HL-60 (cell line): ENCODE measurements around the gene CAMTA1.

Source experiments
- DNase-seq, 2 experiments: peaks; one replicate each; pipeline ENCODE4 v3.0.0-alpha.2; 2010 to 2020; ENCODE audit warnings: low read depth in 1 of 2, low spot score in 1 of 2
- H3K27ac ChIP-seq: fragments of 250-450 bp; sonication (Bioruptor Pico); replicated peaks from 2 replicates; pipeline ENCODE4 v1.5.1; 2020; ENCODE audit warnings: mild to moderate bottlenecking, moderate library complexity
- H3K27me3 ChIP-seq: fragments of 250-450 bp; sonication (Bioruptor Pico); 2 replicates; pipeline ENCODE4 v1.5.1; 2021; ENCODE audit warnings: mild to moderate bottlenecking, moderate library complexity; ENCODE audit not compliant: insufficient read depth, poor library complexity, severe bottlenecking
- H3K4me3 ChIP-seq: replicated peaks from 2 replicates; pipeline ENCODE4 v1.5.1; 2011; ENCODE audit warnings: mild to moderate bottlenecking, control low read depth, low read length; ENCODE audit not compliant: insufficient read depth
- GABPA ChIP-seq: IDR thresholded peaks from 2 replicates; pipeline ENCODE4 v1.6.1; 2012; ENCODE audit warnings: low read depth
- POLR2AphosphoS5 ChIP-seq: IDR thresholded peaks from 2 replicates; pipeline ENCODE4 v1.6.1; 2012; ENCODE audit warnings: low read depth
- SPI1 ChIP-seq: IDR thresholded peaks from 2 replicates; pipeline ENCODE4 v1.6.1; 2012; ENCODE audit warnings: low read depth, mild to moderate bottlenecking, borderline replicate concordance
- TF ChIP-seq, protein P1 (sequence below): IDR thresholded peaks from one replicate; pipeline ENCODE4 v1.5.1; 2011; ENCODE audit warnings: low read length, control low read depth, inconsistent platforms; ENCODE audit not compliant: insufficient read depth
- TF ChIP-seq, protein P2 (sequence below): IDR thresholded peaks from 2 replicates; pipeline ENCODE4 v1.6.1; 2012; ENCODE audit warnings: low read depth; ENCODE audit not compliant: insufficient replicate concordance

CAMTA1 gene

DNA sequence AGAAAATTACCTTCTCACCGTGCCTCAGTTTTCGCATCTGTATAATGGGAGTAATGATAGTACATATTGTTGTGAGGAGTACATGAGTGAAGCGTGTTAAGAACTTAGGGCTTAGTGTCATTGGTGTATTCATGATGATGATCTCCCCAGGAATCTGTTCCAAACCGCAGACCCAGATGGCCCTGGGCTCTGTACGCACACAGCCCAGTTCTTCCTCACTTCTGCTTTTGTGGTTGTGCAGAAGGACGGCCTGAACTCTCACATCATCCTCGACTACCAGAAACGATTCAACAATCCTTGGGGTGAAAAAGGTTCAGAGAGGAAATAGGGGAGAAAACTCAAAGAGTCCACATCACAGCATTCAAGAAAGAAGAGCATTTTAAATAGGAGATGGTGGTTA, 323.0 kb downstream of the CAMTA1 start:
- peak in 1 of 2 experiments; percentile 30 for DNase-seq
- Histone ChIP-seq H3K27me3 (no peaks in the 10 kb centered on the region), H3K27ac (no peak overlapping the region), H3K4me3 (no peak overlapping the region)
- peak; percentile 74; the same call in 1 of the 2 replicates for TF ChIP-seq SPI1
- TF ChIP-seq, protein P1, sequence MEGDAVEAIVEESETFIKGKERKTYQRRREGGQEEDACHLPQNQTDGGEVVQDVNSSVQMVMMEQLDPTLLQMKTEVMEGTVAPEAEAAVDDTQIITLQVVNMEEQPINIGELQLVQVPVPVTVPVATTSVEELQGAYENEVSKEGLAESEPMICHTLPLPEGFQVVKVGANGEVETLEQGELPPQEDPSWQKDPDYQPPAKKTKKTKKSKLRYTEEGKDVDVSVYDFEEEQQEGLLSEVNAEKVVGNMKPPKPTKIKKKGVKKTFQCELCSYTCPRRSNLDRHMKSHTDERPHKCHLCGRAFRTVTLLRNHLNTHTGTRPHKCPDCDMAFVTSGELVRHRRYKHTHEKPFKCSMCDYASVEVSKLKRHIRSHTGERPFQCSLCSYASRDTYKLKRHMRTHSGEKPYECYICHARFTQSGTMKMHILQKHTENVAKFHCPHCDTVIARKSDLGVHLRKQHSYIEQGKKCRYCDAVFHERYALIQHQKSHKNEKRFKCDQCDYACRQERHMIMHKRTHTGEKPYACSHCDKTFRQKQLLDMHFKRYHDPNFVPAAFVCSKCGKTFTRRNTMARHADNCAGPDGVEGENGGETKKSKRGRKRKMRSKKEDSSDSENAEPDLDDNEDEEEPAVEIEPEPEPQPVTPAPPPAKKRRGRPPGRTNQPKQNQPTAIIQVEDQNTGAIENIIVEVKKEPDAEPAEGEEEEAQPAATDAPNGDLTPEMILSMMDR = no peak

DNA sequence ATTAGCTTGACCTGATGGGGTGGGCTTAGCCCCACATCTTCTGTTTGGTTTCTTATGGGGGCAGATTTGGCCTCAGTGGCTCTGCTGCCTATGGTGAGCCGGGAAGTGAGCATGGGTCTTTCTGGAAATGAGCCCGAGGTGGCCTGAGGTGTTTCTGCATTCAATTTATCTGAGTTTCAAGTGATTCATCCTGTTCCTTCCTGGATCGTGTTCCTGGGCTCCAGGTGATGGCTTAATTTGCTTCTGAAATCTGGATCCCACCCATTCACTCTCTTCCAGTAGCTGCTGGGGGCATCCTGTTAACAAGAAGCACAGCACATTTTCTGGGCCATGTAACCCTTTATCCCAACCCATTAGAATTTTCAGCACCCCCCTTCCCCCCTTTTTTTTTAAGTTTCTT, 324.6 kb downstream of the CAMTA1 start:
- DNase-seq = no peak
- Histone ChIP-seq H3K27me3 (no peaks in the 10 kb centered on the region), H3K27ac (no peak overlapping the region), H3K4me3 (no peak overlapping the region)
- no peak for TF ChIP-seq GABPA
- TF ChIP-seq, protein P1 = no peak
- TF ChIP-seq, protein P2, sequence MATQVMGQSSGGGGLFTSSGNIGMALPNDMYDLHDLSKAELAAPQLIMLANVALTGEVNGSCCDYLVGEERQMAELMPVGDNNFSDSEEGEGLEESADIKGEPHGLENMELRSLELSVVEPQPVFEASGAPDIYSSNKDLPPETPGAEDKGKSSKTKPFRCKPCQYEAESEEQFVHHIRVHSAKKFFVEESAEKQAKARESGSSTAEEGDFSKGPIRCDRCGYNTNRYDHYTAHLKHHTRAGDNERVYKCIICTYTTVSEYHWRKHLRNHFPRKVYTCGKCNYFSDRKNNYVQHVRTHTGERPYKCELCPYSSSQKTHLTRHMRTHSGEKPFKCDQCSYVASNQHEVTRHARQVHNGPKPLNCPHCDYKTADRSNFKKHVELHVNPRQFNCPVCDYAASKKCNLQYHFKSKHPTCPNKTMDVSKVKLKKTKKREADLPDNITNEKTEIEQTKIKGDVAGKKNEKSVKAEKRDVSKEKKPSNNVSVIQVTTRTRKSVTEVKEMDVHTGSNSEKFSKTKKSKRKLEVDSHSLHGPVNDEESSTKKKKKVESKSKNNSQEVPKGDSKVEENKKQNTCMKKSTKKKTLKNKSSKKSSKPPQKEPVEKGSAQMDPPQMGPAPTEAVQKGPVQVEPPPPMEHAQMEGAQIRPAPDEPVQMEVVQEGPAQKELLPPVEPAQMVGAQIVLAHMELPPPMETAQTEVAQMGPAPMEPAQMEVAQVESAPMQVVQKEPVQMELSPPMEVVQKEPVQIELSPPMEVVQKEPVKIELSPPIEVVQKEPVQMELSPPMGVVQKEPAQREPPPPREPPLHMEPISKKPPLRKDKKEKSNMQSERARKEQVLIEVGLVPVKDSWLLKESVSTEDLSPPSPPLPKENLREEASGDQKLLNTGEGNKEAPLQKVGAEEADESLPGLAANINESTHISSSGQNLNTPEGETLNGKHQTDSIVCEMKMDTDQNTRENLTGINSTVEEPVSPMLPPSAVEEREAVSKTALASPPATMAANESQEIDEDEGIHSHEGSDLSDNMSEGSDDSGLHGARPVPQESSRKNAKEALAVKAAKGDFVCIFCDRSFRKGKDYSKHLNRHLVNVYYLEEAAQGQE = no peak
- no peak for TF ChIP-seq SPI1
- no peak for TF ChIP-seq POLR2AphosphoS5

DNA sequence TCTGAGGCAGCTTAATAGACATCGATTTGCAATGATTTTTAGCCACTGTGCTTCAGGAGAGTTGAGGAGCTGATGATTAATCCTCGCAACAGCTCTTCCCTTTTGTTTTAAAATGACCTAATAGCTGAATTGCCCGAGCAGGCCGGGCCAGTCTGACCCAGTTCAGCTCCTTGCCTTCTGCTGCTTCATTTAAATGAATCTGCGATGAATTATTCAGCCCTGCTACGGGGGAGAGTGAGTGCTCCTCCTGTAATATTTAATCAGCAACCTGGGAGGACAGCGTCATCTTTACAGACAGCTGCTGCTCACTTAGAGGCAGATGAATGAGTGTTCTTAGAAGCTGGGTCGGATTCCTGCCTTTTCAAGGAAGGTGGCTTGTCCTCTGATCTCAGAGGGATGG, 325.1 kb downstream of the CAMTA1 start:
- no peak overlapping the region for H3K27ac ChIP-seq
- no peak overlapping the region for H3K4me3 ChIP-seq
- DNase-seq = no peak
- TF ChIP-seq, protein P2 = no peak
- TF ChIP-seq SPI1 (no peak), POLR2AphosphoS5 (no peak), GABPA (no peak)
- TF ChIP-seq, protein P1 = no peak
- no peaks in the 10 kb centered on the region for H3K27me3 ChIP-seq

DNA sequence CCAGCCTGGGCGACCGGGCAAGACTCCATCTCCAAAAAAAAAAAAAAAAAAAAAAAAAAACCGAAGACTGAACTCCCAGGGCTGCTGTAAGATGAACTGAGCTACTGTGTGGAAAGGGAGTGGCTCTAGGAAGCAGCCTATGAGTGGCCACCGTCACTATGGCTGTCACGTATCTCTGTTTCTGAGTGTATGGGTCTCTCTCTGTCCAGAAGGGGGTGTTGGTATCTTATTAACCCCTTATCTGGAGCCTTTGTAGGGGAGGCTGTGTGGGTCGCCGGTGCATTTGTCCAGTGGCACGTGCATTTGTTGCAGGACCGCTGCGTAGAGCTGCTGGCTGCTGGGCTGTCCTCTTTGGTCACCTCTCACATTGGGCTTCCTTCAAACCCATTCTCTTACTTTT, 326.6 kb downstream of the CAMTA1 start:
- no peak for DNase-seq
- no peak for TF ChIP-seq POLR2AphosphoS5
- Histone ChIP-seq H3K4me3 (no peak overlapping the region), H3K27ac (no peak overlapping the region), H3K27me3 (no peaks in the 10 kb centered on the region)
